Esophagus muscularis mucosa (tissue), 3 donors: ENCODE results near the gene PRKRA.

ENCODE experiments used
- POLR2A ChIP-seq: fragments of 450-650 bp; IDR thresholded peaks from one replicate; pipeline ENCODE4 v1.6.1; 2017; ENCODE audit warnings: antibody characterized with exemption, moderate library complexity, mild to moderate bottlenecking, low read depth
- POLR2AphosphoS5 ChIP-seq, 2 donors: sonication (generic); formaldehyde crosslinking; IDR thresholded peaks; one replicate each; pipeline ENCODE4 v1.6.1; 2017; ENCODE audit warnings: antibody characterized with exemption in 2 of 2
- TF ChIP-seq, protein P1 (sequence below), 3 experiments: fragments of 200-600 bp in 2 of 3; fragments of 450-650 bp in 1 of 3; sonication (generic) in 2 of 3; IDR thresholded peaks; one replicate each; pipeline ENCODE4 v1.5.1; 2017 to 2019; ENCODE audit warnings: antibody characterized with exemption in 3 of 3, mild to moderate bottlenecking in 2 of 3, moderate library complexity in 1 of 3

- TF ChIP-seq, protein P1, sequence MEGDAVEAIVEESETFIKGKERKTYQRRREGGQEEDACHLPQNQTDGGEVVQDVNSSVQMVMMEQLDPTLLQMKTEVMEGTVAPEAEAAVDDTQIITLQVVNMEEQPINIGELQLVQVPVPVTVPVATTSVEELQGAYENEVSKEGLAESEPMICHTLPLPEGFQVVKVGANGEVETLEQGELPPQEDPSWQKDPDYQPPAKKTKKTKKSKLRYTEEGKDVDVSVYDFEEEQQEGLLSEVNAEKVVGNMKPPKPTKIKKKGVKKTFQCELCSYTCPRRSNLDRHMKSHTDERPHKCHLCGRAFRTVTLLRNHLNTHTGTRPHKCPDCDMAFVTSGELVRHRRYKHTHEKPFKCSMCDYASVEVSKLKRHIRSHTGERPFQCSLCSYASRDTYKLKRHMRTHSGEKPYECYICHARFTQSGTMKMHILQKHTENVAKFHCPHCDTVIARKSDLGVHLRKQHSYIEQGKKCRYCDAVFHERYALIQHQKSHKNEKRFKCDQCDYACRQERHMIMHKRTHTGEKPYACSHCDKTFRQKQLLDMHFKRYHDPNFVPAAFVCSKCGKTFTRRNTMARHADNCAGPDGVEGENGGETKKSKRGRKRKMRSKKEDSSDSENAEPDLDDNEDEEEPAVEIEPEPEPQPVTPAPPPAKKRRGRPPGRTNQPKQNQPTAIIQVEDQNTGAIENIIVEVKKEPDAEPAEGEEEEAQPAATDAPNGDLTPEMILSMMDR (IDR thresholded peaks at IDR 0.05) = peak; percentile 60 to 72 (median 71)
- TF ChIP-seq POLR2AphosphoS5 (IDR thresholded peaks at IDR 0.05) (no peak), POLR2A (no peak)
These were observed 53.9 kb downstream of the PRKRA start for GRCh38 chr2:178397002-178397605.
